Activated naive CD4-positive, alpha-beta T cell treated with anti-CD3 and anti-CD28 coated beads, Interleukin-2, amount 10 ng/mL, durations not matched to agents 7 days and 5 days (primary cell): ENCODE results near the gene TCF7L1.
A peak's percentile ranks its signal among the peaks of the same experiment; 100 is the strongest.

ENCODE experiments used
- CTCF ChIA-PET: fragments of 350-600 bp; sonication (Branson Sonifier 250); formaldehyde crosslinking; loops from one replicate; lab custom pipeline; 2021; ENCODE audit warnings: antibody characterized with exemption; lab: Charles Lee
- DNase-seq: peaks from one replicate; pipeline ENCODE4 v3.0.0-alpha.2; 2020
- H3K27ac Mint-ChIP-seq: one replicate; pipeline ENCODE4 v1.8.0; 2021; ENCODE audit warnings: mild to moderate bottlenecking, moderate library complexity, mixed read lengths
- H3K27me3 Mint-ChIP-seq: one replicate; pipeline ENCODE4 v1.8.0; 2021; ENCODE audit warnings: mild to moderate bottlenecking, mixed read lengths
- H3K36me3 Mint-ChIP-seq: one replicate; pipeline ENCODE4 v1.8.0; 2021; ENCODE audit warnings: mixed read lengths
- H3K4me1 Mint-ChIP-seq: one replicate; pipeline ENCODE4 v1.8.0; 2021; ENCODE audit warnings: mixed read lengths
- H3K4me3 Mint-ChIP-seq: one replicate; pipeline ENCODE4 v1.8.0; 2021; ENCODE audit warnings: mild to moderate bottlenecking, moderate library complexity, mixed read lengths
- H3K9me3 Mint-ChIP-seq: one replicate; pipeline ENCODE4 v1.8.0; 2021; ENCODE audit warnings: mixed read lengths

The TCF7L1 gene

DNA sequence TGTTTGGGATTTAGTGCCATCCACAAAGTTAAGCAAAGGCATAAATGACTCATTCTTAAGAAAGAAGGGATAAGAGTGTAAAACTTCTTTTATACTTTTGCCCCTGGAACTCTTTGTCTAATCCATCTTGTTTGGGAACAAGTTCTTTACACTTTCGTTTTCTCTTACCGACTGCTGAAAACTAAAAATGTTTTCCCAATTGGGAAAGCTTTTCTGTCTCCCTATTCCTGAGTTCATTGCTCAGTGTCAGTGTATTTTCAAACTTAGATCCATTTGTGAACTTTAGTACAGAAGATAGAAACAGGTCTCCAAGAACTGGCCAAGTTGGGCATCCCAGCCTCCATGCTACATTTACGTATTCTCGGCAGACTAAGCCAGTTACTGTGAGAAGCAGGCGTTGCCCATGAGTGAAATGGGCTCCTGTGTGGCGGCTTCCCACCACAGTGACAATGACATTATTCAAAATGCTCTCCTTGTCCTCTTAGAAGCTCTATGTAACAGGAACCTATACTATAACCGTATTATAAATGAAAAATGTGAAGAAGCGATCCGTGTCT lies 142.9 kb downstream of the TCF7L1 start:
- Mint-ChIP-seq H3K4me3 (no peak overlapping the region), H3K27ac (no peak overlapping the region), H3K36me3 (no peaks in the 10 kb centered on the region), H3K27me3 (peaks cover 33% of the 10 kb centered on the region), H3K4me1 (no peaks in the 10 kb centered on the region), H3K9me3 (no peaks in the 10 kb centered on the region)
- no peak for DNase-seq
- CTCF ChIA-PET = interaction anchor here (0.9 kb wide), 1 partner anchor 9 kb away, joined by 3 read pairs; no protein-coding TSS in a partner anchor

DNA sequence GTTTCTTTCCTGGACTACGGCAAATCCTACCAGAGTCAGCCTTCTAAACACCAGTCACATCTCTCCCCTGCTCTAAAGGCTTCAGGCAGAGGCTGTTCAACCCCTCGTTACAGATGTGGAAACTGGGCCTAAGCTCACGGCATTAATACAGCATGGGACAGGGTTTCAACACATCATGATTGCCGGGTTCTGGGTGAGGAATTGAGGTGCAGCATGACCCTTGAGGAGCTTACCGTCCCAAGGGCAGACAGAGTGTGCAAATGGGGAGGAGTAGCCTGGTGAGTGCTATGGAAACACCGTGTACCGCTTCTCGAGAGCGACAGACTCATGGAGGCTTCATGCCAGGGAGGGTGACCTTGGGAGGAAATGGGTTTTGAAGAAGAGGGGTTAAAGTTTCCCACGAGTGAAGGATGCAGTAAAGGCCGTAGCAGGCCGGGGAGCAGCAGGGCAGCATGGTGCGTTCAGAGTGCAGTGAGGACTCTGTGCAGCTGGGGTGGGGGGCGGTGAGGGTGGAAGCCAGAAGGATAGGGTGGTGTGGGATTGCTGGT lies 143.5 kb downstream of the TCF7L1 start:
- CTCF ChIA-PET = interaction anchor here (0.9 kb wide), 1 partner anchor 10 kb away, joined by 3 read pairs; no protein-coding TSS in a partner anchor
- DNase-seq = no peak
- no peaks in the 10 kb centered on the region for H3K4me1 Mint-ChIP-seq
- H3K4me3 Mint-ChIP-seq = no peak overlapping the region
- H3K27me3 Mint-ChIP-seq = peaks cover 30% of the 10 kb centered on the region
- H3K9me3 Mint-ChIP-seq = no peaks in the 10 kb centered on the region
- no peaks in the 10 kb centered on the region for H3K36me3 Mint-ChIP-seq
- H3K27ac Mint-ChIP-seq = no peak overlapping the region

DNA sequence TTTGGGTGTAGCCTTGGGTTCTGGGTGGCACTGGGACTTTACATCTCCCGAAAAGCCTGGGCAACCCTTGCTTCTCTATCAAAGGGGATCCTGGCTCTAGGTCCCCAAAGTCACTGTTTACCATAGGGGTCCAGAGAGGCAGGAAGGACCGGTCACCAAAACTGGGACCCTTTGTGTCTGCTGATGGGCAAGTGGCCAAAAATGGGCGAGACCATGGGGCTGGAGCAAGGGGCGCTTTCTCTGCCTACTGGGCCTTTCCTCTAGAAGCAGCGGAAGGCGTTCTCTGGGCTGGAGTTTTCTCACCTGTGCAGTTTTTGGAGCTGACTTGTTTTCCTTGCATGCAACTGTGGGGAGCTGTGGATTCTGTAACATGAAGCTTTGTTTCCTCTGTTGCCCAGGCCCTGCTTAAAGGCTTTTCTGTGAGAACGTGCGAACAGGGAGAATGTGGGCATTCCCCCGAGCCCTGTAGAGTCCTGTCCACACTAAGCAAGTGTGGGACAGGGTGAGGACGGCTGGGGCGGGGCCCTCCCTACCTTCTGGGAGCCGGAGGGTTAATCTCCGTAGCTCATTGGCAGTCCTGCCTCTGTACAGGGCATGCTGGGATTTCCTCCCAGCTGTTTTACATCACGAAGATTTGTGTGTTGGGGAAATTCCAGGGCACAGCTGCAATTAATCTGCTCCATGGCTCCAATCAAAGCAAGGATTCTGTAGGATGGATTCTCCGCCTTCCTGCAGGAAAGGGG lies 144.4 kb downstream of the TCF7L1 start:
- Mint-ChIP-seq H3K4me1 (no peaks in the 10 kb centered on the region), H3K36me3 (no peaks in the 10 kb centered on the region), H3K27ac (no peak overlapping the region), H3K27me3 (peaks cover 24% of the 10 kb centered on the region), H3K9me3 (no peaks in the 10 kb centered on the region), H3K4me3 (no peak overlapping the region)
- CTCF ChIA-PET = no interaction called here
- no peak for DNase-seq

DNA sequence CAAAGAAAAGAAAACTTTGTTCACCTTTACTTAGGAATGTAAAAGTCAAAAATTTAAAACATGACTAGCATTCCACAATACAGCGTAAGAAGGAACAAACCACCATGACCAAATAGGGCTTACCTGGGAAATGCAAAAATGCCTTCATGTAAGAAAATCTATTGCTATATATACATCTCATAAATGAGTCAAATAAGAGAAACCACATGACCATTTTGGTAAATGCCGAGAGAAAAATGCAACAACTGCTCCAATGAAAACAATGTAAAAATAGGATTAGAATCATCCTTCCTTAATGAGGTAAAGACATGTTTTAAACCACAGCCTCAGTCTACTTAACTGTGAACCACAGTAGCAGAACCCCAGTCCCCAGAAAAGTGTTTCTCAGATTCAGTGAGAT lies 145.2 kb downstream of the TCF7L1 start:
- H3K27ac Mint-ChIP-seq = no peak overlapping the region

DNA sequence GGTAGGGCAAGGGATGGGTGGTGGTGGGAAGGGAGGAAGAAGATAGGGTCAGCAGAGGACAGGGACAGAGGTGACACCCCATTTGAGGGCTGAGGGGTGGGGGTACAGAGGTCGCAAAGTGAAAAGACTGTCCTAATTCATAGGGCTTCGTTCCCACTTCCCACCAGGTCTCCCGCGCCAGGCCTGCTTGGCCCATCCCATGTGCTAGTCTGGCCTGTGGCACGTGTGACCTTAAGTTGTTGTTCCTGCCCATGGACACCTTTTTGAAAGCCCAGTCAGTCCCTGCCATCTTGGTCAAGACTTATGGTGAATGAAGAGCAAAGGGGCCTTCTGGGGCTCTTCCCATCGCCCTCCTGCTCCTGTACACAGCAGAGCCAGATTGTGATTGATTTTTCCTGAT lies 148.4 kb downstream of the TCF7L1 start:
- Mint-ChIP-seq H3K4me3 (no peak overlapping the region), H3K36me3 (no peaks in the 10 kb centered on the region), H3K27me3 (peaks cover 13% of the 10 kb centered on the region), H3K9me3 (no peaks in the 10 kb centered on the region), H3K27ac (no peak overlapping the region), H3K4me1 (peaks cover 9% of the 10 kb centered on the region)
- no peak for DNase-seq
- CTCF ChIA-PET = interaction anchor here (0.9 to 1.0 kb wide), 2 partner anchors 8 to 9 kb away, joined by 3 to 4 read pairs; no protein-coding TSS in a partner anchor

More for the DNA sequence above, 145.2 kb downstream of the TCF7L1 start:
- no peaks in the 10 kb centered on the region for H3K4me1 Mint-ChIP-seq
- H3K4me3 Mint-ChIP-seq = no peak overlapping the region
- DNase-seq = no peak
- no peaks in the 10 kb centered on the region for H3K9me3 Mint-ChIP-seq
- CTCF ChIA-PET = no interaction called here
- H3K27me3 Mint-ChIP-seq = peaks cover 16% of the 10 kb centered on the region
- no peaks in the 10 kb centered on the region for H3K36me3 Mint-ChIP-seq

DNA sequence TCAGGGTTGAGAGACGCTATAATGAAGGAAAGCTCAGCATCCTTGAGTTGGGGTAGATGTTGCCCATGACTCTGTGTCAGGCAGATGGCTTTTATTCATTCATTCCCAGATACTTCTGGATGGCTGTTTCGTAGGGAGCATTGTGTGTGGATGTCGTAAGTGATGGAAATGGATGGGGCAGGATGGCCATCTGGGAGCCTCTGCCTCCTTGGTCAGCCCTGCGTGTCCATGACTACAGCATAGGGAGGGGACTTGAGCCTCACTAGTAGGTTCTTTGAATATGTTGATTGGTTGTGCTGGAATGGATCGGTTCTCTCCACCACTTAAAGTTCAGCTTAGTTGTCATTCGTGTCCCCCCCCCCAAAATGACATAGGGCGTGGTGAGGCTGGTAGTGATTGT lies 149.7 kb downstream of the TCF7L1 start:
- CTCF ChIA-PET = interaction anchor here (1.0 to 6.0 kb wide), 5 partner anchors 15 to 357 kb away, joined by 4 to 44 read pairs (median 25); no protein-coding TSS in a partner anchor
- no peak for DNase-seq
- Mint-ChIP-seq H3K27ac (no peak overlapping the region), H3K4me1 (peaks cover 17% of the 10 kb centered on the region), H3K4me3 (no peak overlapping the region), H3K27me3 (peaks cover 8% of the 10 kb centered on the region), H3K9me3 (no peaks in the 10 kb centered on the region), H3K36me3 (no peaks in the 10 kb centered on the region)

DNA sequence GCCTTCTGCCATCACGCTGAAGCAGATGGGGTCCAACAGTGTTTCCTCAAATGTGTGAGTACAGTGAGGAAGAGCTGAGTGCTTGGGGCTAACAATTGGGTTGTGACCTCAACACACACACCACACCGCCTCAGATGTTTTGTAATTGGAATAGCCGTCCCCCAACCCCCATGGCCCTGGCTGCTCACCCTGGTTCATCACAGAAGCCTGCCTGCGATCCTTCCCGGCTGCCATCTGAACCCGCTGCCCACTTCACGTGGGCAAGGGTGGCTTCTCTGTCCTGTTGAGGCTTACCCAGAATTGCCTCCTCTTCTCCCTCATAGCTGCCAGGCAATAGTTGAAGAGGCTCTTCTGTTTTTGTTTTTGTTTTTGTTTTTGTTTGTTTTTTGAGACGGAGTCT lies 150.4 kb downstream of the TCF7L1 start:
- DNase-seq = no peak
- H3K27ac Mint-ChIP-seq = no peak overlapping the region
- no peak overlapping the region for H3K4me3 Mint-ChIP-seq
- H3K9me3 Mint-ChIP-seq = no peaks in the 10 kb centered on the region
- H3K36me3 Mint-ChIP-seq = no peaks in the 10 kb centered on the region
- H3K27me3 Mint-ChIP-seq = peaks cover 8% of the 10 kb centered on the region
- peaks cover 17% of the 10 kb centered on the region for H3K4me1 Mint-ChIP-seq
- CTCF ChIA-PET = interaction anchor here (1.0 to 6.0 kb wide), 5 partner anchors 15 to 358 kb away, joined by 4 to 44 read pairs (median 25); no protein-coding TSS in a partner anchor

DNA sequence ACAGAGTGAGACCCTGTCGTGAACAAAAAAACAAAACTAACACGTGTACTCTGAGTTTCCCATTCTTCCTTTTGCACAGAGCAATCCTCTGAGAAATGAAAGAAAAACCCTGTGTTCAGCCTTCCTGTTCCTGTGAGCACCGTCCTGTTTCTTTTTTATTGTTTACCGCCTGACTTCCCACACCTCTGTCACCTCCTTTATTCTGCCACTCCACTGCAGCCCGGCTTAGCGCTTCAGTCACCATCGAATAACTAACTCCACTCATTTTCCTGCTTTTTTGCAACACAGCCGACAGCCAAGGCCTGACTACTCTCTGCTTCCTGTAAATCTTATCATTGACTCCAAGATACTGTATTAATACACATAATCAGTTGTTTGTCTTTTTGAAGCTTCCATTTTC lies 153.7 kb downstream of the TCF7L1 start:
- Mint-ChIP-seq H3K27ac (peak overlapping the region; percentile 69), H3K9me3 (no peaks in the 10 kb centered on the region), H3K4me1 (peaks cover 32% of the 10 kb centered on the region), H3K4me3 (no peak overlapping the region), H3K36me3 (no peaks in the 10 kb centered on the region), H3K27me3 (peaks cover 4% of the 10 kb centered on the region)
- CTCF ChIA-PET = interaction anchor here (1.1 to 6.8 kb wide), 6 partner anchors 11 to 361 kb away, joined by 3 to 42 read pairs (median 18); no protein-coding TSS in a partner anchor
- DNase-seq = no peak

DNA sequence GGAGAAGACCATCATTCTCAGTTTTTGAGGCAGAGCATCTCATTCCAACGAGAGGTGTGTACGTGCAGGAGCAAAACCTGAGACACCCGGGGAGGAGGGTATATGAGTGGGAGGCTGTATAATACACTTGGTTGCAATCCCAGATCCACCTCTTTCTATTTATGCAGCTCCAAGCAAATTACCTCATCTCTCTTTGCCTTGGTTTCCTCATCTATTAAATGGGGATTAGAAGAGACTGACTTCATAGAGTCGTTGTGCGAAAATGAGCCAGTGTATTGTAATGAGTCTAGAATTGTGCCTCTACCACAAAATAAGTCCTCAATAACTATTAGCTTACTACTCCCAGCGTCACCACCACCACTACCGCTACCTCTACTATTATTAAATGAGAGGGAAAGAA lies 154.5 kb downstream of the TCF7L1 start:
- Mint-ChIP-seq H3K27me3 (peaks cover 4% of the 10 kb centered on the region), H3K36me3 (no peaks in the 10 kb centered on the region), H3K4me3 (no peak overlapping the region), H3K27ac (no peak overlapping the region), H3K4me1 (peaks cover 32% of the 10 kb centered on the region), H3K9me3 (no peaks in the 10 kb centered on the region)
- no peak for DNase-seq
- CTCF ChIA-PET = interaction anchor here (0.8 to 6.8 kb wide), 6 partner anchors 10 to 362 kb away, joined by 3 to 42 read pairs (median 17); no protein-coding TSS in a partner anchor

DNA sequence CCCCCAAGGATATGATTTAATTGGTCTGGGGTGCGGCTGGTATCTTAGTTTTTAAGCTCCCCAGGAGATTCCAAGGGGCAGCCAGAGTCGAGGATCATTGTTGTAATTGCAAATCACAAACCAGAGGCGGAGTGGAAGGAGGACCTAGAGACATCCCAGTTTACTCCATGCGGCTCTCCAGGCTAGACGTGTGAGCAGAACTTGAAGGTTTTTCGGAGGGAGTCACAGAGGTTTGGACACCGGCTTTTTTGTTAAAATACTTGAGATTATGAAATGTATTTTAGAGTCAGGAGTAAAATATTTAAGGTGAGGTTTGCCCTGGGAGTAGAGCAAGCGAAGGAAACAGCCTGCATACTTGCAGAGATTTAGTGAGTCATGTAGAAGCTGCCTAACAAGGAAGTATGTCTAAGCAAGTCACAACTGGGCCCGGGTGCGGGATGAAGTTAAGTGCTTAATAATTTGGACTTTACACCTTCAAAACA lies 155.1 kb downstream of the TCF7L1 start:
- Mint-ChIP-seq H3K4me1 (peaks cover 32% of the 10 kb centered on the region), H3K36me3 (no peaks in the 10 kb centered on the region), H3K27ac (no peak overlapping the region), H3K4me3 (no peak overlapping the region), H3K27me3 (peaks cover 4% of the 10 kb centered on the region), H3K9me3 (no peaks in the 10 kb centered on the region)
- CTCF ChIA-PET = interaction anchor here (0.7 to 6.8 kb wide), 6 partner anchors 10 to 423 kb away, joined by 3 to 42 read pairs (median 17); no protein-coding TSS in a partner anchor
- DNase-seq = no peak

DNA sequence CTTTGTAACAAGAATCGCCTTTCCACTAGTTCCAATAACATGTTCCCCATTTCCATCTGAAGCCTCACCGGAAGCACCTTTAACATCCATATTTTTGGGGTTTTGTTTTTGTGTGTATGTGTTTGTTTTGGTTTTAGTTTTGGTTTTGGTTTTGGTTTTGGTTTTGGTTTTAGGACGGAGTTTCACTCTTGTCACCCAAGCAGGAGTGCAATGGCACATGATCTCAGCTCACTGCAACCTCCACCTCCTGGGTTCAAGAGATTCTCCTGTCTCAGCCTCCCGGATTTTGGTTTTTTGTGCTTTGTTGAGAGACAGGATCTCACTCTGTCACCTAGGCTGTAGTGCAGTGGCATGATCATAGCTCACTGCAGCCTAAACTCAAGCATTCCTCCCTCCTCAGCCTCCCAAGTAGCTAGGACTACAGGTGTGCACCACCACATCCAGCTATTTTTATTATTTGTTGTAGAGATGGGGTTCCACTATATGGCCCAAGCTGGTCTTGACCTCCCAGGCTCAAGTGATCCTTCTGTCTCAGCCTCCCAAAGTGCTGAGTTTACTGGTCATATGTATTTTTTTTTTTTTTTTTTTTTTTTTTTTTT lies 158.3 kb downstream of the TCF7L1 start:
- CTCF ChIA-PET = interaction anchor here (1.6 to 6.8 kb wide), 3 partner anchors 9 to 366 kb away, joined by 3 to 32 read pairs (median 11); no protein-coding TSS in a partner anchor
- no peaks in the 10 kb centered on the region for H3K9me3 Mint-ChIP-seq
- DNase-seq = peak; percentile 59
- no peak overlapping the region for H3K4me3 Mint-ChIP-seq
- H3K4me1 Mint-ChIP-seq = peaks cover 22% of the 10 kb centered on the region
- H3K36me3 Mint-ChIP-seq = no peaks in the 10 kb centered on the region
- peaks cover 4% of the 10 kb centered on the region for H3K27me3 Mint-ChIP-seq
- peak overlapping the region; percentile 73 for H3K27ac Mint-ChIP-seq

DNA sequence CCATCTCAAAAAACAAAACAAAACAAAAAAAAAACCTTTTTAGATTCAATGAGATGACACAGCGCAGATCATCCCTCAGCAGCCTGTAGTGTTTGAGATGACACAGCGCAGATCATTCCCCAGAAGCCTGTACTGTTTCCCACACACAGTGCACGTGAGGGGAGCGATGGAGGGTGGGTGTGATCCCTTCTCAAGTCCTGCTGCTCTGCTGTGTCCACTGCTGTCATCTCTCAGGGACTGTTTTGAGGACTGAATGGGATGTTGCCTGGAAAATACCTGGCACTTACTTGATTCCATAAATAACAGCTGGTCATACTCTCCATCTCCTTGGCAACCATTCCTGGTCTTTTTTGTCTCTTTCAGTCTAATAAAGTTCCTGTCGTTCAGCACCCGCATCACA lies 168.9 kb downstream of the TCF7L1 start:
- Mint-ChIP-seq H3K36me3 (no peaks in the 10 kb centered on the region), H3K9me3 (no peaks in the 10 kb centered on the region), H3K27ac (no peak overlapping the region), H3K4me1 (peaks cover 5% of the 10 kb centered on the region), H3K27me3 (peaks cover 57% of the 10 kb centered on the region), H3K4me3 (no peak overlapping the region)
- CTCF ChIA-PET = interaction anchor here (1.3 kb wide), 1 partner anchor 250 kb away, joined by 4 read pairs; no protein-coding TSS in a partner anchor
- no peak for DNase-seq

DNA sequence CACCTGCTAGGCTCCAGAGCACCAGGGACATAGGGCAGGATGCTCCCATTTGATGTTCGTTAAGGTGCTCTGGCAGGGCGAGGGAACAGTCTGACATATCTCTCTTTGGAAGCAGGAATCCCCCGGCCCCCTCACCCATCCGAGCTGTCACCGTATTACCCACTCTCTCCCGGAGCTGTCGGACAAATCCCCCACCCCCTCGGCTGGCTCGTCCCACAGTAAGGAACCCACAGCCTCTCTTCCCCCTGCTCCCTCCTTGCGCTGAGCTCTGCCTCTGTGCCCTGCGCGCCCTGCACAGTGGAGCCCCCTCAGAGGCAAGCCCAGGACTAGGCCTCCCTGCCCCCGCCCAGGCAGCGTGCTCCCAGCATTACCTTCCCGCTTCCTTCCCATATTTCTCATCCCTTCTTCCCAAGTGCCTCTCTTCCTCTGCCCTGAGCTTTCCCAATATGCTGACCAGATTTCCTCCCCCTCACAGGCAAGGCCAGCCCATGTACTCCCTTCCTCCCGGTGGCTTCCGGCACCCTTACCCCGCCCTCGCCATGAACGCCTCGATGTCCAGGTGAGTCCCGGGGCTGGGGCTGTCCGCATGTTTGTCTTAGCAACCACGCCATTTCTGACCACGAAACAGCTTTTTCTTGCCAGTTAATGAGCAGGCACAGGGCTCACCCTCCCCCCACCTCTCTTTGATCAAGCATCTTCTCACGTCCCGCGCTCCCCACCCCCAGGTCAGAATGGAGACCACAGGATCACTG lies 170.8 kb downstream of the TCF7L1 start:
- DNase-seq = no peak
- Mint-ChIP-seq H3K4me3 (no peak overlapping the region), H3K27me3 (peaks cover 51% of the 10 kb centered on the region), H3K27ac (no peak overlapping the region), H3K36me3 (peaks cover 4% of the 10 kb centered on the region), H3K9me3 (no peaks in the 10 kb centered on the region), H3K4me1 (peaks cover 16% of the 10 kb centered on the region)
- CTCF ChIA-PET = interaction anchor here (1.4 kb wide), 1 partner anchor 21 kb away, joined by 3 read pairs; no protein-coding TSS in a partner anchor
